DND-41 (cell line): ENCODE data around the gene ANG.

Source experiments
- EZH2 ChIP-seq: IDR thresholded peaks from 3 replicates; pipeline ENCODE4 v1.6.1; 2012; ENCODE audit warnings: borderline replicate concordance, low read depth, mild to moderate bottlenecking, moderate library complexity, low read length, inconsistent platforms; ENCODE audit not compliant: severe bottlenecking
- TF ChIP-seq, protein P1 (sequence below): IDR thresholded peaks from 2 replicates; pipeline ENCODE4 v1.5.1; 2012; ENCODE audit warnings: borderline replicate concordance, low read length, moderate library complexity, mild to moderate bottlenecking; ENCODE audit not compliant: poor library complexity, severe bottlenecking; ENCODE audit errors: extremely low read depth

- TF ChIP-seq, protein P1, sequence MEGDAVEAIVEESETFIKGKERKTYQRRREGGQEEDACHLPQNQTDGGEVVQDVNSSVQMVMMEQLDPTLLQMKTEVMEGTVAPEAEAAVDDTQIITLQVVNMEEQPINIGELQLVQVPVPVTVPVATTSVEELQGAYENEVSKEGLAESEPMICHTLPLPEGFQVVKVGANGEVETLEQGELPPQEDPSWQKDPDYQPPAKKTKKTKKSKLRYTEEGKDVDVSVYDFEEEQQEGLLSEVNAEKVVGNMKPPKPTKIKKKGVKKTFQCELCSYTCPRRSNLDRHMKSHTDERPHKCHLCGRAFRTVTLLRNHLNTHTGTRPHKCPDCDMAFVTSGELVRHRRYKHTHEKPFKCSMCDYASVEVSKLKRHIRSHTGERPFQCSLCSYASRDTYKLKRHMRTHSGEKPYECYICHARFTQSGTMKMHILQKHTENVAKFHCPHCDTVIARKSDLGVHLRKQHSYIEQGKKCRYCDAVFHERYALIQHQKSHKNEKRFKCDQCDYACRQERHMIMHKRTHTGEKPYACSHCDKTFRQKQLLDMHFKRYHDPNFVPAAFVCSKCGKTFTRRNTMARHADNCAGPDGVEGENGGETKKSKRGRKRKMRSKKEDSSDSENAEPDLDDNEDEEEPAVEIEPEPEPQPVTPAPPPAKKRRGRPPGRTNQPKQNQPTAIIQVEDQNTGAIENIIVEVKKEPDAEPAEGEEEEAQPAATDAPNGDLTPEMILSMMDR = no peak
- TF ChIP-seq EZH2 = no peak
These were observed 28.7 kb upstream of the ANG start for GRCh38 chr14:20659813-20660395.
